ENCODE results near the gene ANKRD13D.

DNA sequence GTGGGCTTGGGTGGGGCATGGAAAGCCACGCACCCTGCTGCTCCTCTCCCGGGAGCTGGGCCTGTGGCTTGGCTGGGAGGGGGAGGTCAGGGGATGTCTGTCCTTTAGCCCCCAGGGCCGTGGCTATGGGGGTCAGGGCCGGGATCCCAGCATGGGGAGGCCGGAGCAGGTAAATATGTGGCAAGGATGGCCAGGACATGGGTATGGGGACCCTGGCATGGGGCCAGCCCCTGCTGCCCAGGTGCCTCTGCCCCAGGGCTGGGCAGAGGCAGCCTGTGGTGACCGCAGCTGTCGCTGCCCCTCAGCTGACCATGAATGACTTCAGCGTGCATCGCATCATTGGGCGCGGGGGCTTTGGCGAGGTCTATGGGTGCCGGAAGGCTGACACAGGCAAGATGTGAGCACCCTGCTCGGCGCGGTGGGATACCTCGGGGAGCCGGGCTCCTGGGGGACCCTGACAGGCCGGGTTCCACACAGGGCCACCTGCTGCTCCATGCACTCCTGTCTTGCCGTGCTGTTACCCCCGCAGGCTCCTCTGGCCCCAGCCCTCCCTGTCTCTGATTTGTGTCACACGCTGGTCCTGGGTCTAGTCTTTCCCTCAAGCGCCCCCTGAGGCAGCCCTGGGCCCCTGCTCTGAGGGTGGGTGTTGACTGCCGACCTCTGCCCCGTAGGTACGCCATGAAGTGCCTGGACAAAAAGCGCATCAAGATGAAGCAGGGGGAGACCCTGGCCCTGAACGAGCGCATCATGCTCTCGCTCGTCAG, 8.1 kb upstream of the ANKRD13D start:
- TF ChIP-seq CTCF (IDR thresholded peaks at IDR 0.05) (no peak), POLR2A (IDR thresholded peaks at IDR 0.05) (no peak), EP300 (IDR thresholded peaks at IDR 0.05) (no peak)

Data from tibial nerve (tissue), 4 donors.